Measurements from ENCODE around the gene ABCB8.

ABCB8 gene

DNA sequence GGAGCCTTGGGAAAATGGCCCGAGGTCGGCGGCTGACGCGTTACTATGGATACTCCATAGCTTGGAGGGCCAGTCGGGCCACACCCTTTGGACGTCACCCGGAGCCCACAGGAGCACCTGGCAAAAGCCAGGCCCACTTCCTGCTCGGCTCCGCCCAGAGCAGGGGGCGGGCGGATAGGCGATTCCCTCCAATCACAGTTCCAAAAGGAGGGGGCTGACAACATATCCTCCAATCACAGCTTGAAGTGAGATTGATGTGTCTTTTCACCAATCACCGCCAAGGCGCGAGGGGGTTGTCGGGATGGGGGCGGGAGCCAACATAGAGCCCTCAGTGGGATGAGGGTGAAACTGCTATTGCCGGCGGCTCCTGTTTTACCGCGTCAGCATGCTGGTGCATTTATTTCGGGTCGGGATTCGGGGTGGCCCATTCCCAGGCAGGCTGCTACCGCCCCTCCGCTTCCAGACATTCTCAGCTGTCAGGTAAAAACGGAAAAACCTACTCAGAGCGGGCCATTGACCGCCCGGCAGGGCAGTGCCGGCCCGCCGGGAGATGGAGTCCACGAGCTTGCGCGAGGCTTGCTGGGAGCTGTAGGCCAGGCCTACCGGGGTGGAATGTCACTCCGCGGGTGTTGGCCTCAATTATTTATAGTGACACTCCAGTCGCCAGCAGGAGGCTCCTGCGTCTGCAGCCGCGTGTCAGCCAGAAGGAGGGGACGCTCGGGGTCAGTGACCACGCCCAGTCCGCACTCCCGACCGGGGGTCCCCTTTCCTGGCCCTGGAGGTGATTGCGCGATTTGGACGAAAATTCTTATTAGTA is at the start of gene ABCB8:
Gene ABCB8, plus strand, starts transcription at position 320 of the 817 bp plus-strand sequence. Its CDS starts 66 bp downstream, at position 386.
- in situ Hi-C loops (cut with MboI; ENCODE audit: low pct_unique_long_range_greater_than_20kb, low sequenced_read_pairs, unreplicated experiment) = no loop called here
- TF ChIP-seq, protein P1, sequence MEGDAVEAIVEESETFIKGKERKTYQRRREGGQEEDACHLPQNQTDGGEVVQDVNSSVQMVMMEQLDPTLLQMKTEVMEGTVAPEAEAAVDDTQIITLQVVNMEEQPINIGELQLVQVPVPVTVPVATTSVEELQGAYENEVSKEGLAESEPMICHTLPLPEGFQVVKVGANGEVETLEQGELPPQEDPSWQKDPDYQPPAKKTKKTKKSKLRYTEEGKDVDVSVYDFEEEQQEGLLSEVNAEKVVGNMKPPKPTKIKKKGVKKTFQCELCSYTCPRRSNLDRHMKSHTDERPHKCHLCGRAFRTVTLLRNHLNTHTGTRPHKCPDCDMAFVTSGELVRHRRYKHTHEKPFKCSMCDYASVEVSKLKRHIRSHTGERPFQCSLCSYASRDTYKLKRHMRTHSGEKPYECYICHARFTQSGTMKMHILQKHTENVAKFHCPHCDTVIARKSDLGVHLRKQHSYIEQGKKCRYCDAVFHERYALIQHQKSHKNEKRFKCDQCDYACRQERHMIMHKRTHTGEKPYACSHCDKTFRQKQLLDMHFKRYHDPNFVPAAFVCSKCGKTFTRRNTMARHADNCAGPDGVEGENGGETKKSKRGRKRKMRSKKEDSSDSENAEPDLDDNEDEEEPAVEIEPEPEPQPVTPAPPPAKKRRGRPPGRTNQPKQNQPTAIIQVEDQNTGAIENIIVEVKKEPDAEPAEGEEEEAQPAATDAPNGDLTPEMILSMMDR (IDR thresholded peaks at IDR 0.05; ENCODE audit: extremely low read depth, insufficient read depth, missing control alignments) = peak; percentile 35

GRCh38 chr7:150979713-150980390 is 48.4 kb upstream of the ABCB8 start:
- TF ChIP-seq, protein P1 (IDR thresholded peaks at IDR 0.05; ENCODE audit: extremely low read depth, insufficient read depth, missing control alignments) = no peak
- DNase-seq (ENCODE audit: low spot score) = no peak
- in situ Hi-C loops (cut with MboI; ENCODE audit: low pct_unique_long_range_greater_than_20kb, low sequenced_read_pairs, unreplicated experiment) = no loop called here

More for the DNA sequence above, at the start of gene ABCB8:
- peak; percentile 100 for DNase-seq (ENCODE audit: low spot score)

- TF ChIP-seq, protein P1 (IDR thresholded peaks at IDR 0.05; ENCODE audit: extremely low read depth, insufficient read depth, missing control alignments) = no peak
- in situ Hi-C loops (cut with MboI; ENCODE audit: low pct_unique_long_range_greater_than_20kb, low sequenced_read_pairs, unreplicated experiment) = no loop called here
Measured at GRCh38 chr7:150980663-150981062, 47.6 kb upstream of the ABCB8 start.

GRCh38 chr7:150981644-150982043 is 46.6 kb upstream of the ABCB8 start:
- in situ Hi-C loops (cut with MboI; ENCODE audit: low pct_unique_long_range_greater_than_20kb, low sequenced_read_pairs, unreplicated experiment) = no loop called here
- no peak for DNase-seq (ENCODE audit: low spot score)
- TF ChIP-seq, protein P1 (IDR thresholded peaks at IDR 0.05; ENCODE audit: extremely low read depth, insufficient read depth, missing control alignments) = no peak

More at GRCh38 chr7:150980663-150981062, 47.6 kb upstream of the ABCB8 start:
- DNase-seq (ENCODE audit: low spot score) = no peak

DNA sequence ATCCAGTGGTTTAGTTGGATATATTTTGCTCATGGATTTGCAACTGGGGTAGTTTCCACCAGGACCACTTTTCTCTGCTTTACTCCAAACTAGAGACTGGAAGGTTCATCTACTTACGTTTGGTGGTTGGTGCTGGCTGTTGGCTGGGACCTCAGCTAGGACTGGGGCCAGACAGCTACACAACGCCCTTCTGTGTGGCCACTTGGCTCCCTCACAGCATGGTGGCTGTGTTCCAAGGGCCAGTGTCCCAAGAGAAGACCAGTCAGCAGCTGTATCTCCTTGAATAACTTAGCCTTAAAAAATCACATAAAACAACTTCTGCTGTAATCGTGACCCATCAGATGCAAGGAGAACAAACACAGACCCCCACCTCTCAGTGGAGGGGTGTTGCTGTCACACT is 45.9 kb upstream of the ABCB8 start:
- DNase-seq (ENCODE audit: low spot score) = no peak
- TF ChIP-seq, protein P1 (IDR thresholded peaks at IDR 0.05; ENCODE audit: extremely low read depth, insufficient read depth, missing control alignments) = no peak
- in situ Hi-C loops (cut with MboI; ENCODE audit: low pct_unique_long_range_greater_than_20kb, low sequenced_read_pairs, unreplicated experiment) = no loop called here

GRCh38 chr7:150983893-150984368 is 44.3 kb upstream of the ABCB8 start:
- TF ChIP-seq, protein P1 (IDR thresholded peaks at IDR 0.05; ENCODE audit: extremely low read depth, insufficient read depth, missing control alignments) = no peak
- in situ Hi-C loops (cut with MboI; ENCODE audit: low pct_unique_long_range_greater_than_20kb, low sequenced_read_pairs, unreplicated experiment) = no loop called here
- no peak for DNase-seq (ENCODE audit: low spot score)

All from GM13977 (cell line).